MM.1S (cell line): Measurements from ENCODE around the gene NIT2.
A peak's percentile ranks its signal among the peaks of the same experiment; 100 is the strongest.

Experiments used
- DNase-seq: peaks from one replicate; pipeline ENCODE4 v3.0.0-alpha.2; 2015
- H2AFZ ChIP-seq: fragments of 300-600 bp; sonication (generic); 2 replicates; pipeline ENCODE4 v1.6.0; 2016; ENCODE audit warnings: antibody characterized with exemption, low read length
- H3F3A ChIP-seq: fragments of 300-600 bp; sonication (generic); 2 replicates; pipeline ENCODE4 v1.6.1; 2016; ENCODE audit warnings: mild to moderate bottlenecking, antibody characterized with exemption, low read length, moderate library complexity, mixed read lengths; ENCODE audit not compliant: insufficient read depth
- H3K27ac ChIP-seq: fragments of 300-600 bp; sonication (generic); 2 replicates; pipeline ENCODE4 v1.5.1; 2016; ENCODE audit warnings: mild to moderate bottlenecking, low read length
- H3K27me3 ChIP-seq: fragments of 300-600 bp; sonication (generic); replicated peaks from 2 replicates; pipeline ENCODE4 v1.6.0; 2016; ENCODE audit warnings: low read length; ENCODE audit not compliant: insufficient read depth
- H3K36me3 ChIP-seq: fragments of 300-600 bp; sonication (generic); replicated peaks from 2 replicates; pipeline ENCODE4 v1.6.1; 2016; ENCODE audit warnings: mild to moderate bottlenecking, low read length, mixed read lengths; ENCODE audit not compliant: insufficient read depth
- H3K4me1 ChIP-seq: fragments of 300-600 bp; sonication (generic); 2 replicates; pipeline ENCODE4 v1.6.1; 2016; ENCODE audit warnings: low read length, mixed read lengths
- H3K4me2 ChIP-seq: fragments of 300-600 bp; sonication (generic); 2 replicates; pipeline ENCODE4 v1.6.0; 2016; ENCODE audit warnings: low read depth, low read length
- H3K4me3 ChIP-seq: fragments of 300-600 bp; sonication (generic); 2 replicates; pipeline ENCODE4 v1.5.1; 2016; ENCODE audit warnings: low read length, mixed read lengths
- H3K79me2 ChIP-seq: fragments of 300-600 bp; sonication (generic); 2 replicates; pipeline ENCODE4 v1.6.1; 2016; ENCODE audit warnings: mixed run types, low read length, mixed read lengths
- H3K9ac ChIP-seq: fragments of 300-600 bp; sonication (generic); 2 replicates; pipeline ENCODE4 v1.6.1; 2016; ENCODE audit warnings: low read length, mixed read lengths
- H3K9me2 ChIP-seq: fragments of 300-600 bp; sonication (generic); replicated peaks from 2 replicates; pipeline ENCODE4 v1.6.1; 2016; ENCODE audit warnings: mild to moderate bottlenecking, low read length, mixed read lengths; ENCODE audit not compliant: insufficient read depth
- H3K9me3 ChIP-seq: fragments of 300-600 bp; sonication (generic); replicated peaks from 2 replicates; pipeline ENCODE4 v1.6.1; 2016; ENCODE audit warnings: mild to moderate bottlenecking, low read length, mixed read lengths; ENCODE audit not compliant: insufficient read depth
- H4K20me1 ChIP-seq: fragments of 300-600 bp; sonication (generic); 2 replicates; pipeline ENCODE4 v1.6.1; 2016; ENCODE audit warnings: mild to moderate bottlenecking, low read length, moderate library complexity, mixed read lengths; ENCODE audit not compliant: insufficient read depth
- EZH2 ChIP-seq: fragments of 300-600 bp; sonication (generic); optimal IDR thresholded peaks from 2 replicates; pipeline ENCODE3; 2017; ENCODE audit warnings: low read depth, mild to moderate bottlenecking, antibody characterized with exemption, low read length, mixed read lengths
- EZH2phosphoT487 ChIP-seq: fragments of 300-600 bp; sonication (generic); IDR thresholded peaks from 2 replicates; pipeline ENCODE4 v1.6.1; 2018; ENCODE audit warnings: antibody characterized with exemption, low read length
- TF ChIP-seq, protein P1 (sequence below): fragments of 300-600 bp; sonication (generic); IDR thresholded peaks from 2 replicates; pipeline ENCODE4 v1.5.1; 2016; ENCODE audit warnings: antibody characterized with exemption, low read length, mixed read lengths

NIT2 gene, protein sequence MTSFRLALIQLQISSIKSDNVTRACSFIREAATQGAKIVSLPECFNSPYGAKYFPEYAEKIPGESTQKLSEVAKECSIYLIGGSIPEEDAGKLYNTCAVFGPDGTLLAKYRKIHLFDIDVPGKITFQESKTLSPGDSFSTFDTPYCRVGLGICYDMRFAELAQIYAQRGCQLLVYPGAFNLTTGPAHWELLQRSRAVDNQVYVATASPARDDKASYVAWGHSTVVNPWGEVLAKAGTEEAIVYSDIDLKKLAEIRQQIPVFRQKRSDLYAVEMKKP

DNA sequence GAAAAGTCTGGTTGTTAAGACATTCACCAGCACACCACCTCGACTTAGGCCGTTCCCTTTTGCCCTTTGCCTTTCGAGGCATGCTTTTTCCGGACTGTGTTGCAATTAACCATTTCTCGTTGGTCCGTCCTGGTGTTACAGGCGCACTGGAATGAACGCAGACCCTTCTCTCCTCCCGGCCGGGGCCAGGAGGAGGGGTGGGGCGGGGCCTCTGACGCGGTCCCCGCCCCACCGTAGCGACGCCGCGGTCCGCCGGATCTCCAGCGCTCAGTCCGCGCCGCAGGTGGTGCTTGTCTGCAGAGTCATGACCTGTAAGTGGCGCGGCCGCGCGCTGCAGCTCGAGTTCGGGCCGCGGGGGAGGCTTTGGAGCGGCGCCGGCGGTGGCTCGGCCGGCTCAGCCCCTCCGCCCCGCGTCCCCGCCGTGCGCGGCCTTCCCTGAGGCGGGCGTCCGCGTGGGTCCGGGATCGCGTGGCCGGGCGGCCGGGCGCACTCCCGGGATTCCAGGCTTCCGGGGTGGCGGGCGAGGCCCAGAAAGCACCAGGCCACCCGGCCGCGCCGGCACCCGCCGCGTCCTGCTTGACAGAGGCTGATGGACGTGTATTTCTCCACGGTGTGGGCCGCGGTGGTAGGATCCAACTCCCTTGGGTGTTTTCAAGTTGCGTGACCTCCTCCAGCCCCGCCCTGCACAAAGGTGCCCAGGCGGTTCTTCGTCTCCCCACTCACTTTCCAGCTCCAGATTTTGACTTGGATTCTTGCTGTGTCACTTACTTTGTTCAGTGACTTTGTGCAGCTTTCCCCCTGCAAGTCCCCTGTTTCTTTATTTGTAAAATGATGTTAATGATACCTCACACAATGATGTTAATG is at the start of gene NIT2:
TSS of gene NIT2 (plus strand) at position 270 of the 864 bp plus-strand sequence. CDS start at position 305, 35 bp downstream.
- no peaks in the 10 kb centered on the region for H4K20me1 ChIP-seq
- H3K4me2 ChIP-seq, result peak within 1 kb of the TSS; percentile 75
- H3K9me2 ChIP-seq, result no peaks in the 10 kb centered on the region
- H3K4me3 ChIP-seq, result peak within 1 kb of the TSS; percentile 93
- H3K9me3 ChIP-seq, result no peaks in the 10 kb centered on the region
- DNase-seq, result peak; percentile 90
- peak within 1 kb of the TSS; percentile 15; the same call in 1 of the 2 replicates for H3K27ac ChIP-seq
- H3K4me1 ChIP-seq, result 0 out of 2 replicates have a peak, but pooled peaks cover 4% of the 10 kb centered on the region
- TF ChIP-seq EZH2phosphoT487 (no peak), EZH2 (no peak)
- TF ChIP-seq, protein P1, sequence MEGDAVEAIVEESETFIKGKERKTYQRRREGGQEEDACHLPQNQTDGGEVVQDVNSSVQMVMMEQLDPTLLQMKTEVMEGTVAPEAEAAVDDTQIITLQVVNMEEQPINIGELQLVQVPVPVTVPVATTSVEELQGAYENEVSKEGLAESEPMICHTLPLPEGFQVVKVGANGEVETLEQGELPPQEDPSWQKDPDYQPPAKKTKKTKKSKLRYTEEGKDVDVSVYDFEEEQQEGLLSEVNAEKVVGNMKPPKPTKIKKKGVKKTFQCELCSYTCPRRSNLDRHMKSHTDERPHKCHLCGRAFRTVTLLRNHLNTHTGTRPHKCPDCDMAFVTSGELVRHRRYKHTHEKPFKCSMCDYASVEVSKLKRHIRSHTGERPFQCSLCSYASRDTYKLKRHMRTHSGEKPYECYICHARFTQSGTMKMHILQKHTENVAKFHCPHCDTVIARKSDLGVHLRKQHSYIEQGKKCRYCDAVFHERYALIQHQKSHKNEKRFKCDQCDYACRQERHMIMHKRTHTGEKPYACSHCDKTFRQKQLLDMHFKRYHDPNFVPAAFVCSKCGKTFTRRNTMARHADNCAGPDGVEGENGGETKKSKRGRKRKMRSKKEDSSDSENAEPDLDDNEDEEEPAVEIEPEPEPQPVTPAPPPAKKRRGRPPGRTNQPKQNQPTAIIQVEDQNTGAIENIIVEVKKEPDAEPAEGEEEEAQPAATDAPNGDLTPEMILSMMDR, result no peak
- no peaks in the 10 kb centered on the region for H3K36me3 ChIP-seq
- H2AFZ ChIP-seq, result peak within 1 kb of the TSS; percentile 96
- H3F3A ChIP-seq, result no peaks in the 10 kb centered on the region
- peak within 1 kb of the TSS; percentile 82 for H3K9ac ChIP-seq
- H3K79me2 ChIP-seq, result 0 out of 2 replicates have a peak, but pooled peaks cover 3% of the 10 kb centered on the region
- H3K27me3 ChIP-seq, result no peaks in the 10 kb centered on the region

DNA sequence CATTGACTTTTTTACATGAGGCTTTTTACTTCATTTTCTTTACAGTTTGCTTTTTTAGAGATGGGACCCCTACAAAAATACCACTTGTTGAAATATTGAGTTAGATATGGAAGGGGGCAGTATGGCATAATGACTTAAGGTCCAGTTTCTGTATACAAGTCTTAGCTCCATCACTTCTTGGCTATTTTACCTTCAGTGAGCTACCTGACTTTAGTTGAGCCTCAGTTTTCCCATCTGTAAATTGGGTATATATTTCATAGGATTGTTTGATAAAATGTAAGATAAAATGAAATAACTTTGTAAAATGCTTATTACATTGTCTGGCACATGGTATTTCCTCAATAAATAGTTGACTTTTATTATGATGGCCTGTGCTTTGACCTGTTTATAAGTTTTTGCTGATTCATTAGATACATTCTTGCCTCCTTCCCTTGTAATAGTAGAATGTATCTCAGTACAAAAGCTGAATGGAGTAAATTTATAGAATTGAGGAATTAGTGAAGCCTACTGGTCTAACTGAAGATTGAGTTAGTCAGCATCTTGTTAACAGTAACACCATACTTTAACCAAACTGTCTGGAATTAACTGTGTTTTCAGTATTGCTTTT is 46.2 kb upstream of the NIT2 start:
- no peak overlapping the region for H2AFZ ChIP-seq
- no peaks in the 10 kb centered on the region for H3F3A ChIP-seq
- no peak overlapping the region for H3K4me2 ChIP-seq
- H4K20me1 ChIP-seq, result no peaks in the 10 kb centered on the region
- no peaks in the 10 kb centered on the region for H3K9me2 ChIP-seq
- H3K4me3 ChIP-seq, result no peak overlapping the region
- no peaks in the 10 kb centered on the region for H3K9me3 ChIP-seq
- H3K4me1 ChIP-seq, result no peaks in the 10 kb centered on the region
- H3K36me3 ChIP-seq, result no peaks in the 10 kb centered on the region; the same call in 1 of the 2 replicates
- H3K9ac ChIP-seq, result no peak overlapping the region
- TF ChIP-seq EZH2phosphoT487, result no peak
- TF ChIP-seq EZH2, result no peak
- TF ChIP-seq, protein P1, result no peak
- no peak overlapping the region for H3K27ac ChIP-seq
- H3K79me2 ChIP-seq, result no peaks in the 10 kb centered on the region
- no peak for DNase-seq
- no peaks in the 10 kb centered on the region for H3K27me3 ChIP-seq

DNA sequence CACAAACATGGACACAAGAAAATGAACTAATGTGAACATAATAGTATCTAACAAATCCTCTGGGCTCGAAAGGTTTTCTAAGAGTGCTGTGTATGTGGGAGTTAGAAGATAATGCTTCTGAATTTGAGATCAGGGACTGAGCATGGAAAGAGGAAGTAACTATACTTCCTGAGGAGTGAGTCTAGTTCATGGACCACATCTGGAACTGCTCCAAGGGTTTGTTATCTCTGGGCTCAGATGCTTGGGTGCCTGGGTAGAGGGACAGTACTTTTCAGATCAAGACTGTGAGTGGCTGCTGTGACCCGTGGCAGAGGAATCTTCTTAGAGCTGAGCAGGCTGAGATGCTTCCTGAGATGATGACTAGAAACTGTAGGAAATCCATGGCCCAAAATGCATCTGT is 45.2 kb upstream of the NIT2 start:
- Histone ChIP-seq H3K27ac (no peak overlapping the region), H3K9me3 (no peaks in the 10 kb centered on the region), H3K9ac (no peak overlapping the region), H3F3A (no peaks in the 10 kb centered on the region), H3K4me1 (no peaks in the 10 kb centered on the region), H3K4me2 (no peak overlapping the region), H3K36me3 (no peaks in the 10 kb centered on the region; the same call in 1 of the 2 replicates), H4K20me1 (no peaks in the 10 kb centered on the region), H2AFZ (no peak overlapping the region), H3K4me3 (no peak overlapping the region), H3K79me2 (no peaks in the 10 kb centered on the region), H3K27me3 (no peaks in the 10 kb centered on the region), H3K9me2 (no peaks in the 10 kb centered on the region)
- DNase-seq, result no peak
- TF ChIP-seq, protein P1, result no peak
- TF ChIP-seq EZH2phosphoT487 (no peak), EZH2 (no peak)
